SKM-1 treated with dmso at 0.1 percent for 144 hours (cell line): Measurements from ENCODE around the gene MACF1.

Experiments
- DNase-seq: peaks from one replicate; lab custom pipeline; 2025; ENCODE audit not compliant: unreplicated experiment; lab: John Stamatoyannopoulos, UW

MACF1 gene

DNA sequence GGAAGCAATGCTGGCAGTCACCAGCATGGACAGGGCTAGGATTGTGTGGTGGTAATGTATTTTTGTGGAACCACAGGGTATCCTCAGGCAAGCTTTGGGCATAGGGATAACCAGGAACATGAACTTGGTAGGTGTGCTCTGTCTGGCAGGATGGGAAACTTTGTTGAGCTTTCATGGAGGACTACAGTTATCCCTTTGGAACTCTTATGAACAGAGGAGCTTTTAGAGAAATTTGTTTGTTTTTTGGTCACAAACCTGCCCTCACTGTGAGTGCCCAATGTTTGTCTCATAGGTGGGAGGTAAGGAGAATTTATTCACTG lies 54.4 kb downstream of the MACF1 start:
- DNase-seq: no peak

DNA sequence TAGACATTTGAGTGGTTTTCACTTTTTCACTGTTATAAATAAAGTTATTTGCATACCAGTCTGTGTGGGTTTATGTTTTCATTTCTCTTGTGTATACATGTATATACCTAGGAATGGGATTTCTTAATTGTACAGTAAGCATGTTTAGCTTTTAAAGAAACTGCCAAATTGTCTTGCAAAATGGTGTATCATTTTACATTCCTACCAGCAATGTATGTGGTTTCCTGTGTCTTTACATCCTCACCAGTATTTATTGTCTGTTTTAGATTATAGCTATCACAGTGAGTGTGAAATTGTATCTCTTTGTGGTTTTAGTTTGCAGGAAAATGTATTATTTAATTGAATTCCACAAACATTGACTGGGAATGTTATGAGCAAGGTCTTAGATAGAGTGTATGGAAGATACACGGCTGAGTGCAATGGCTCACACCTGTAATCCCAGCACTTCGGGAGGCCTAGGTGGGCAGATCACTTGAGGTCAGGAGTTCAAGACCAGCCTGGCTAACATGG lies 57.3 kb downstream of the MACF1 start:
- DNase-seq: no peak

DNA sequence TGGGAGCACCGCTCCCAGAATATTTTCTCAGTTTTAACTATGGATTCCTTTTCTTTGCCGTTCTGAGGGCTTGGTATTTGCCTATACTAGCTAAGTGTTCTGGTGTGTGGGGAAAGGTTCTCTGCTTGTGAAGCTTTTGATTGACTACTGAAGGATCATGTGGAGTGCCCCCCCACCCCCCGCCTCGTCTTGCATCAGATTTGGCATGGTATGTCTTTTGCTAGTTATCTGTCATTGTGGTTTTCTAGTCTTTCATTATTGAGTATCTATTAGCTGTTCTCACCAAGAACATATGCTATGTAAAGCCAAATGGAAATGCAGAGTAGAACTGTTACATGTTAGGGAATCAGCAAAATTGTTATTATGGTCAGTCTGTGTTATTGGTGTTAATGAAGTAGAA lies 58.3 kb downstream of the MACF1 start:
- DNase-seq: no peak

GRCh38 chr1:39266269-39266668 lies 61.8 kb downstream of the MACF1 start:
- DNase-seq: no peak

DNA sequence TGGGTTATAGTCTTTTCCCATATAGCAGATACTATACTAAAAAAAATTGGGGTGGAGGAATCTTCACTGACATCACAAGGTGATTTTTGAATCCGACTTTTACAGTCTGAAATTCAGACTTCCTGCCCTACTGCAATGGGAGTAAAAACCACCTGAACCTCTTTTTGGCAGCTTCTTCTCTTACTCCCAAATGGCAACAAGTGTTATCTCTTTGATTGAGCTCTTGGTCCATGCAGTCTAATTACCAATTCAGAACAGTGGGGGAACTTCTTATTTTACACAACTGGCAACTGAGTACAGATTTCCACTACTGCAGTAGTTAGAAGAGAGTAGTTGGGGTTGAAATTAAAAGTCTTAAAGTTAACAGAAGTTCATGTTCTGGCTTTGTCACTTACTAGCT lies 62.3 kb downstream of the MACF1 start:
- no peak for DNase-seq

DNA sequence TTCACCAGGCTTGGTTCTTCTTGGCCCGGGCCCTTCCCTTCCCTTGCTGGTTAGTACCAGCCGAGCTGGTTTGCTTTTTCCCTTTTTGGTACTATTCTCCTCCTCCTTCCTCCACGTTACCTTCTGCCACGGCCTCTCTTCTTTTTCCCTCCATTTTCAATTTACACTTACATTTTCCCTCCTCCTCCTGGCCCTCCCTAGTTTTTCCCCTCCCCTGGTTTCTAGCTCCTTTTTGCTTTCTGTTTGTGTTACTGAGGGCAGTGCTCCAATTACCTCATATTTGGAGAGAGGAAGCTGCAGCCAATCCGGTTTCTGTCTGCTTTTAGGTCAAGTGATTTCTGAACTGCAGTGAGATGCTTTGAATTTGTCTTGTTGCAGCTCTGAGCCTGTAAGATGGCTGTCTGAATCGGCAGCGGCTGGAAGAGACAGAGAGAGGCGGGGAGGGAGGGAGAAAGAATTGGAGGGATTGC lies 63.7 kb downstream of the MACF1 start:
- no peak for DNase-seq

DNA sequence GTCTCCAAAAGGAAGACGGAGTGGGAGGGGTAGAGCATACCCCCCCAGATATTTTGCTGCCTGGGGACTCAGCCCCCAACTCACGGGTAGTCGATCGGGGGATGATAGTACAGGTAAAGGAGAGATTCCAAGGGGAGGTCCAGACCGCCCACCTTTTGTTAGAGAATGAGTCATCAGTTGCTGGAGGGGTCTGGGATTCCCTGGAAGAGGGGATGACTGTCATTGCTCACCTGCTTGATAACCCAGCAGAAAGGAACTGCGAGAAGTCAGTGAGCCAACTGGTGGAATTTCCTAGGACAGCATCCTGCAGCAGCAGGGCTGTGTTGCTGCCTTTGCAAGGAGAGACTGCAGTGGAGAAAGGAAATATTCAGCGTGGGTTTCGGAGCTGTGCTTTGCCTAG lies 64.4 kb downstream of the MACF1 start:
- DNase-seq: no peak

- no peak for DNase-seq
These were observed 64.9 kb downstream of the MACF1 start for GRCh38 chr1:39269349-39269748.

GRCh38 chr1:39269791-39270342 lies 65.4 kb downstream of the MACF1 start:
- DNase-seq: no peak

GRCh38 chr1:39270368-39270767 lies 65.9 kb downstream of the MACF1 start:
- no peak for DNase-seq

DNA sequence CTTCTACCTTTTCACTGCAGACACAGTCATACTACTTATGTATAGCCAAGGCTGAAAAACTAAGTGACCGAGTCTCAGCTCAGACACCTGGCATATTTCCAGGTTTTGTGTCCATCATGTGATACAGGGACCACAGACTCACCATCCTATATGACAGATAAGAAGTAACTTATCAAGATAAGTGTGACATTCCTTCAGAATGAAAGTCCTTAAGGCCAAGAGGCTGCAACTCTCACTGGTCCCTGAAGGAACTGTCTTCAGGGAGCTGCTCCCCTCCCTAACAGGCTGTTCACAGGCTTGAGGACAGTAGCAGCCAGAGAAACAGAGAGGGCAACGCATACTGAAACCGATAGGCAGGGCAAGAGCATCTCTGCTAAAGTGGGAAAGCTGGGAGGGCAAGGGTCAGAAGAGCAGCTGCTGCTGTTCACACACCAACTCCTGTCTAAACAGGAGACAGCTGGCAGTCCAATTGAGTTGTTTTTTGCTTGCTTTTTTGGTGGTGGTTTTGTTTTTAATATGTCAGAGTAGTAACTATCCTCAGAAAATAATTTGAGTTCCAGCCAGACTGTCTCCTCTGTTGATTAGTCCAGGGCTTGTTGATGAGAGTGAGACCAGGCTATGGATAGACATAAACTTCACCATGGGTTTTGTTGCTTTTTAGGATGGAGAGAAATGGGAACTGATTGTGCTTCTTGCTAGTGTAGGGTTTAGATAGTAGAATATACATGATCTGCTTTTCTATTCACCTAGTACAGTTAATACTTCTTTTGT lies 67.7 kb downstream of the MACF1 start:
- DNase-seq: no peak

- DNase-seq: no peak
These were observed 68.4 kb downstream of the MACF1 start for GRCh38 chr1:39272798-39273469.

DNA sequence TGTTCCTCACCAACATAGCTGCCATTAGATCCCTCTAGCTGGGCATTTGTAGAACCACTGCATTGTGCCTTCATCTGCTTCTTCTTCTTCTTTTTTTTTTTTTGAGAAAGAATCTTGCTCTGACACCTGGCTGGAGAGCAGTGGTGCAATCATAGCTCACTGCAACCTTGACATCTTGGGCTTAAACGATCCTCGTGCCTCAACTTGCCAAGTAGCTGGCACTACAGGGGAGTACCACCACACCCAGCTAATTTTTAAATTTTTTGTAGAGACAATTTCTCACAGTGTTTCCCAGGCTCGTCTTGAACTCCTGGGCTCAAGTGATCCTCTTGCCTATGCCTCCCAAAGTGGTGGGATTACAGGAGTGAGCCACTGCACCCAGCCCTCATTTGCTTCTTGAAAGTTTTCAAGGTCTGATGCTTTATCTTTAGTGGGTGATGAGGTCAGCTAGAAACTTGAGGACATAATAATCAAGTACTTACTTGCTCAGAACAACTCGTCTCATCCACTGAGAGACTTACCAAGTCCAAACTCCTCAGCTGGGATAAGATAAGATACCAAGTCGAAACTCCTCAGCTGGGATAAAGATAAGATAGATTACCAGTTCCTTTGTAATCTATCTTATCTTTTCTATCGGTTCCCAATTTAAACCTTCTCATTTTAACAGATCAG lies 71.5 kb downstream of the MACF1 start:
- DNase-seq: no peak

DNA sequence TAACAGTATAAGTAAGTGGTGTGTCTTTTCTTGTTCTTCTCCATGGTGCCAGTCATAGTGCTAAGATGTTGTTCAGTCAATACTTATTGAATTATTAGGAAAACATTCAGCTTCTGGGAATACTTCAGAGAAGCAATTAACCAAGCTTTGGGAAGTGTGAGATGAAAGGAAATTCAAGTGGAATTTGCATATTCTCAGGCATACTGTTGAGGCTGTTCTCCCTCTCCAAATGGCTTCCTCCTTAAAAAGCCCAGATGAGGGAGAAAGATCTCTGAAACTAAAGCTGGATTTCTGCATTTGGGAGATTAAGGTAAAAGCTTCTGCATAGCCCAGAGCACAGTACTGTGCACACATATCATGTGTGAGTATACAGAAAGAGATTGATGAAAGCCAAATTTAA lies 73.4 kb downstream of the MACF1 start:
- DNase-seq: no peak

- no peak for DNase-seq
These were observed 78.2 kb downstream of the MACF1 start for GRCh38 chr1:39282537-39283216.

DNA sequence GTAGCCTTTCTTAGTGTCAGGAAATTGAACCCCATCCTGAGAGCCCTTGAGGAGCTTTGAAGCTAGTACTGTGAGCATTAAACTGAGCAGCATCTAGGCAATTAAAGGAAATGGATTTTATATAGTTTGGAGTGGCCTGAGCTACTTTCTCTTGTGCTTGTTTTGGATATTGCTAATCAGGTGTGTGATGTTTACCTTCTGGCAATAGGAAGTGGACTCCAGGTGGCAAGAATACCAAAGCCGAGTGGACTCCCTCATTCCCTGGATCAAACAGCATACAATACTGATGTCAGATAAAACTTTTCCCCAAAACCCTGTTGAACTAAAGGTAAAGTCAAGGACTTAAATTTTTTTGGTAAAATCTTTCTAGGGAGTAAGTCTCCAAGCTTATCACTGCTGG lies 79.4 kb downstream of the MACF1 start:
- no peak for DNase-seq

- DNase-seq: no peak
These were observed 83.0 kb downstream of the MACF1 start for GRCh38 chr1:39287541-39287940.

DNA sequence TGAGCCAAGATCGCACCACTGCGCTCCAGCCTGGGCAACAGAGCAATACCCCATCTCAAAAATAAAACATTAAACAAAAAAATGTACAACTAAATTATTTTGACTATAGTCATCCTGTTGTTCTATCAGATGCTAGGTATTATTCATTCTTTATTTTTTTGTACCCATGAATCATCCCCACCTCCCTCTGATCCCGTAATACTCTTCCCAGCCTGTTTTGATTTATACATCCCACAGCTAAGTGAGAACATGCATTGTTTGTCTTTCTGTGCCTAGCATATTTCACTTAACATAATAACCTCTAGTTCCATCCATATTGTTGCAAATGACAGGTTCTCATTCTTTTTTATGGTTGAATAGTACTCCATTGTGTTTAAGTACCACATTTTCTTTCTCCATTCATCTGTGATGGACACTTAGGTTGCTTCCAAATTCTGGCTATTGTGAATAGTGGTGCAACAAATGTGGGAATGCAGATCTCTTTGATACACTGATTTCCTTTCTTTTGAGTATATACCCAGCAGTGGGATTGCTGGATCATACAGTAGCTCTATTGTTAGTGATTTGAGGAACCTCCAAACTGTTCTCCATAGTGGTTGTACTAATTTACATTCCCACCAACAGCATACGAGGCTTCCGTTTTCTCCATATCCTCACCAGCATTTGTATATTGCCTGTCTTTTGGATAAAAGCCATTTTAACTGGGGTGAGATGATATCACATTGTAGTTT lies 84.4 kb downstream of the MACF1 start:
- DNase-seq: no peak

- no peak for DNase-seq
These were observed 87.9 kb downstream of the MACF1 start for GRCh38 chr1:39292401-39292800.

DNA sequence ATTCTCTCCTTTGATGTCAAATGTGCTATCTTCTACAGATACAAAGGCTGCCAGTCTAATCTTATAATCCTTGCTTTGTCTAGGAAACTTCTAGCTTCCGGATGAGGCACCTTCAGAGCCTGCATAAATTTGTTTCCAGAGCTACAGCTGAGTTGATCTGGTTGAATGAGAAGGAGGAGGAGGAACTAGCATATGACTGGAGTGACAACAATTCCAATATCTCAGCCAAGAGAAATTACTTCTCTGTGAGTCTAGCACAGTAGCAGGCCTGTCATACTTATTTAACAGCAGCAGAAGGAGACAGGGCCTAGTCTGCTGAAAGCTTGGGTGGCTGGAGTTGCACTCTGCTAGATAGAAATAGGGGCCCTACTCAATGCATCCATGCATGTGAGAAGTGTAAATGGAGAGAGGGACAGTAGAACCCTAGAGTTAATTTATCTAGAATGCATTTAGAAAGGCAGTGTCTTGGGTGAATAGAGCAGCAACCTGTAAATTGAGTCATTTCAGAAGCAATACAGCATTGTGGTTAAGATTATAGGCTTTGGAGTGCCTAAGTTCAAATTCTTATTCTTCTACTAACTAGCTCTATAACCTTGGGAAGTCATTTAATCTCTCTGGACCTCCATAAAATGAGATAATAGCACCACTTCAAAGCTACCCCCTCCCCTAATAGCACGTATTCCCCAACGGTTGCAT lies 89.0 kb downstream of the MACF1 start:
- DNase-seq: no peak
